Naive thymus-derived CD8-positive, alpha-beta T cell (primary cell): Measurements from ENCODE around the gene EIF4A2. TPM values are rescaled to one million over a fixed set of nuclear protein-coding genes. Genes with fewer than 3 reads are reported as not detected.

Experiments used
- ATAC-seq, 2 donors: fragments of 150-1000 bp; cut with Tn5 transposase in 1 of 2; sonication (Bioruptor Pico), chemical (Tn5 transposase) in 1 of 2; 1 replicate in 1 of 2; 2 replicates in 1 of 2; pipeline ENCODE4 v1.10.0; 2021; ENCODE audit warnings: mild to moderate bottlenecking in 2 of 2, moderate library complexity in 2 of 2
- POLR2A ChIA-PET: fragments of 350-600 bp; sonication (Branson Sonifier 250); formaldehyde crosslinking; loops from one replicate; lab custom pipeline; 2021; ENCODE audit warnings: antibody characterized with exemption; lab: Charles Lee
- DNase-seq, 10 donors: peaks; one replicate each; pipeline versions ENCODE4 v3.0.0 to v3.0.0-alpha.2; 2020 to 2022
- H3K27ac Mint-ChIP-seq, 10 donors: one replicate each; pipeline ENCODE4 v1.8.0; 2020 to 2022; ENCODE audit warnings: mild to moderate bottlenecking in 10 of 10, mixed read lengths in 10 of 10, moderate library complexity in 4 of 10, inconsistent platforms in 1 of 10
- H3K27me3 Mint-ChIP-seq, 5 donors: one replicate each; pipeline ENCODE4 v1.8.0; 2021 to 2022; ENCODE audit warnings: mixed read lengths in 5 of 5
- H3K36me3 Mint-ChIP-seq, 3 donors: one replicate each; pipeline ENCODE4 v1.8.0; 2020 to 2022; ENCODE audit warnings: mixed read lengths in 3 of 3, mild to moderate bottlenecking in 2 of 3, inconsistent platforms in 1 of 3
- H3K4me1 Mint-ChIP-seq, 4 donors: one replicate each; pipeline ENCODE4 v1.8.0; 2021 to 2022; ENCODE audit warnings: mixed read lengths in 4 of 4
- H3K4me3 Mint-ChIP-seq, 10 donors: one replicate each; pipeline ENCODE4 v1.8.0; 2020 to 2022; ENCODE audit warnings: mild to moderate bottlenecking in 10 of 10, mixed read lengths in 10 of 10, moderate library complexity in 6 of 10, inconsistent platforms in 1 of 10
- H3K9me3 Mint-ChIP-seq, 9 donors: one replicate each; pipeline ENCODE4 v1.8.0; 2020 to 2022; ENCODE audit warnings: mixed read lengths in 9 of 9, mild to moderate bottlenecking in 3 of 9, inconsistent platforms in 1 of 9, moderate library complexity in 1 of 9
- polyA plus RNA-seq, 3 donors: library from polyadenylated mRNA; unstranded; fragments of 300-500 nt; fragmentation: Illumina TruSeq; gene quantifications; one replicate each; pipeline ENCODE4 v1.2.3, GENCODE V29; 2021
- total RNA-seq, 8 experiments: library from RNA in 2 of 8; stranded (reverse) in 2 of 8; gene quantifications; one replicate each; pipeline ENCODE4 v1.2.3 and lab custom pipeline; 2021 to 2026

The EIF4A2 gene
- total and polyA plus RNA-seq, 5 experiments from 2014 or later = 221 to 687 (median 293) TPM

GRCh38 chr3:186760141-186760833 is 23.1 kb upstream of the EIF4A2 start:
- no peak for DNase-seq
- H3K27me3 Mint-ChIP-seq = no peaks in the 10 kb centered on the region
- peak overlapping the region in 1 of 10 donors; percentile 6 for H3K27ac Mint-ChIP-seq
- H3K36me3 Mint-ChIP-seq = peaks cover 0 to 4% (median 0%) of the 10 kb centered on the region in 3 donors
- no peaks in the 10 kb centered on the region for H3K4me1 Mint-ChIP-seq
- no peak for ATAC-seq
- H3K9me3 Mint-ChIP-seq = no peaks in the 10 kb centered on the region
- no peak overlapping the region for H3K4me3 Mint-ChIP-seq
- POLR2A ChIA-PET = interaction anchor here (0.5 kb wide), 1 partner anchor 14 kb away, joined by 3 read pairs; no protein-coding TSS in a partner anchor

- Mint-ChIP-seq H3K9me3 (no peaks in the 10 kb centered on the region), H3K4me1 (no peaks in the 10 kb centered on the region), H3K36me3 (peaks cover 0 to 4% (median 0%) of the 10 kb centered on the region in 3 donors), H3K4me3 (no peak overlapping the region), H3K27ac (no peak overlapping the region), H3K27me3 (no peaks in the 10 kb centered on the region)
- DNase-seq (no peak), ATAC-seq (no peak)
- POLR2A ChIA-PET = interaction anchor here (0.5 kb wide), 1 partner anchor 13 kb away, joined by 3 read pairs; no protein-coding TSS in a partner anchor
Measured at GRCh38 chr3:186760897-186761447, 22.4 kb upstream of the EIF4A2 start.

GRCh38 chr3:186772281-186772694 is 11.1 kb upstream of the EIF4A2 start:
- DNase-seq = peak in 3 of 10 donors; percentile 1 to 63 (median 13)
- ATAC-seq = peak; percentile 50 to 62
- peak overlapping the region; percentile 87 to 98 (median 92) for H3K4me3 Mint-ChIP-seq
- peaks cover 0 to 1% (median 0%) of the 10 kb centered on the region in 3 donors for H3K36me3 Mint-ChIP-seq
- POLR2A ChIA-PET = interaction anchor here (0.7 to 7.8 kb wide), 8 partner anchors 11 to 835 kb away, joined by 3 to 216 read pairs (median 4); partner anchors contain the start of genes EIF4A2, RFC4 and TRA2B
- H3K9me3 Mint-ChIP-seq = peaks cover 0 to 2% (median 0%) of the 10 kb centered on the region in 9 donors
- no peaks in the 10 kb centered on the region for H3K27me3 Mint-ChIP-seq
- H3K27ac Mint-ChIP-seq = peak overlapping the region; percentile 88 to 97 (median 94)
- H3K4me1 Mint-ChIP-seq = peaks cover 7 to 18% (median 17%) of the 10 kb centered on the region in 4 donors

GRCh38 chr3:186772701-186773417 is 10.5 kb upstream of the EIF4A2 start:
- ATAC-seq = peak; percentile 82 to 87
- Mint-ChIP-seq H3K4me1 (peaks cover 7 to 18% (median 17%) of the 10 kb centered on the region in 4 donors), H3K27me3 (no peaks in the 10 kb centered on the region), H3K36me3 (peaks cover 0 to 1% (median 0%) of the 10 kb centered on the region in 3 donors), H3K27ac (peak overlapping the region; percentile 88 to 97 (median 94)), H3K4me3 (peak overlapping the region; percentile 87 to 98 (median 92)), H3K9me3 (peaks cover 0 to 2% (median 0%) of the 10 kb centered on the region in 9 donors)
- POLR2A ChIA-PET = interaction anchor here (0.6 to 7.8 kb wide), 9 partner anchors 10 to 835 kb away, joined by 3 to 216 read pairs (median 4); partner anchors contain the start of genes EIF4A2, RFC4 and TRA2B
- peak; percentile 13 to 75 (median 49) for DNase-seq

GRCh38 chr3:186775999-186776398 is 7.4 kb upstream of the EIF4A2 start:
- Mint-ChIP-seq H3K9me3 (peaks cover 0 to 2% (median 0%) of the 10 kb centered on the region in 9 donors), H3K4me1 (peaks cover 6 to 18% (median 17%) of the 10 kb centered on the region in 4 donors), H3K27ac (no peak overlapping the region), H3K27me3 (no peaks in the 10 kb centered on the region), H3K36me3 (no peaks in the 10 kb centered on the region), H3K4me3 (no peak overlapping the region)
- ATAC-seq (no peak), DNase-seq (no peak)
- POLR2A ChIA-PET = no interaction called here

- Mint-ChIP-seq H3K9me3 (peaks cover 0 to 4% (median 0%) of the 10 kb centered on the region in 9 donors), H3K27me3 (no peaks in the 10 kb centered on the region), H3K4me1 (peaks cover 7 to 18% (median 14%) of the 10 kb centered on the region in 4 donors), H3K27ac (peak overlapping the region in 1 of 10 donors; percentile 48), H3K36me3 (peaks cover 6 to 9% (median 7%) of the 10 kb centered on the region in 3 donors), H3K4me3 (no peak overlapping the region)
- POLR2A ChIA-PET = interaction anchor here (0.8 kb wide), 1 partner anchor 27 kb away, joined by 3 read pairs; the partner anchor contains the start of gene RFC4
- no peak for DNase-seq
- ATAC-seq = no peak
Measured at GRCh38 chr3:186779204-186779603, 4.2 kb upstream of the EIF4A2 start.

GRCh38 chr3:186782542-186783057 is 777 bp upstream of the EIF4A2 start:
- Mint-ChIP-seq H3K9me3 (peaks cover 0 to 4% (median 0%) of the 10 kb centered on the region in 9 donors), H3K4me1 (peaks cover 22 to 49% (median 46%) of the 10 kb centered on the region in 4 donors), H3K27ac (peak overlapping the region; percentile 99 to 100 (median 100)), H3K27me3 (no peaks in the 10 kb centered on the region), H3K36me3 (peaks cover 30 to 41% (median 37%) of the 10 kb centered on the region in 3 donors), H3K4me3 (peak overlapping the region; percentile 98 to 100 (median 99))
- ATAC-seq = peak; percentile 29 to 34
- DNase-seq = no peak
- POLR2A ChIA-PET = interaction anchor here (0.6 to 6.2 kb wide), 25 partner anchors 10 to 1196 kb away, joined by 3 to 216 read pairs (median 13); partner anchors contain the start of genes AHSG, DNAJB11, RFC4 and RPL39L

GRCh38 chr3:186783731-186784515 is 546 bp downstream of the EIF4A2 start:
- H3K4me3 Mint-ChIP-seq = peak overlapping the region; percentile 98 to 100 (median 99)
- no peaks in the 10 kb centered on the region for H3K27me3 Mint-ChIP-seq
- DNase-seq (peak; percentile 72 to 91 (median 84)), ATAC-seq (peak; percentile 73 to 77)
- peak overlapping the region; percentile 99 to 100 (median 100) for H3K27ac Mint-ChIP-seq
- H3K36me3 Mint-ChIP-seq = peaks cover 41 to 55% (median 48%) of the 10 kb centered on the region in 3 donors
- peaks cover 31 to 62% (median 59%) of the 10 kb centered on the region in 4 donors for H3K4me1 Mint-ChIP-seq
- H3K9me3 Mint-ChIP-seq = peaks cover 0 to 4% (median 0%) of the 10 kb centered on the region in 9 donors
- POLR2A ChIA-PET = interaction anchor here (0.6 to 6.2 kb wide), 35 partner anchors 8 to 1198 kb away, joined by 3 to 216 read pairs (median 9); partner anchors contain the start of genes AHSG, DNAJB11, RFC4 and RPL39L

- H3K4me1 Mint-ChIP-seq = peaks cover 35 to 69% (median 64%) of the 10 kb centered on the region in 4 donors
- H3K36me3 Mint-ChIP-seq = peaks cover 43 to 65% (median 53%) of the 10 kb centered on the region in 3 donors
- no peak for DNase-seq
- POLR2A ChIA-PET = interaction anchor here (0.8 to 6.2 kb wide), 22 partner anchors 13 to 583 kb away, joined by 3 to 216 read pairs (median 10); partner anchors contain the start of genes AHSG, DNAJB11, RFC4 and RPL39L
- H3K27ac Mint-ChIP-seq = peak overlapping the region; percentile 99 to 100 (median 100)
- H3K27me3 Mint-ChIP-seq = no peaks in the 10 kb centered on the region
- peak overlapping the region; percentile 98 to 100 (median 99) for H3K4me3 Mint-ChIP-seq
- H3K9me3 Mint-ChIP-seq = peaks cover 0 to 4% (median 0%) of the 10 kb centered on the region in 9 donors
- no peak for ATAC-seq
Measured at GRCh38 chr3:186784820-186785494, 1.6 kb downstream of the EIF4A2 start.

- H3K36me3 Mint-ChIP-seq = peaks cover 43 to 71% (median 53%) of the 10 kb centered on the region in 3 donors
- DNase-seq (no peak), ATAC-seq (no peak)
- H3K27ac Mint-ChIP-seq = peak overlapping the region; percentile 99 to 100 (median 100)
- peaks cover 0 to 4% (median 0%) of the 10 kb centered on the region in 9 donors for H3K9me3 Mint-ChIP-seq
- H3K4me1 Mint-ChIP-seq = peaks cover 35 to 75% (median 65%) of the 10 kb centered on the region in 4 donors
- no peaks in the 10 kb centered on the region for H3K27me3 Mint-ChIP-seq
- POLR2A ChIA-PET = interaction anchor here (0.7 to 6.2 kb wide), 10 partner anchors 12 to 582 kb away, joined by 3 to 216 read pairs (median 10); partner anchors contain the start of genes DNAJB11, RFC4, RPL39L and RTP4
- H3K4me3 Mint-ChIP-seq = peak overlapping the region; percentile 98 to 100 (median 99)
Measured at GRCh38 chr3:186785495-186786018, 2.2 kb downstream of the EIF4A2 start.
